Fibroblast of lung (primary cell): ENCODE data around the gene MRPS12. TPM values are rescaled to one million over a fixed set of nuclear protein-coding genes. Genes with fewer than 3 reads are reported as not detected.
A peak's percentile ranks its signal among the peaks of the same experiment; 100 is the strongest.

ENCODE experiments used
- DNase-seq, 2 donors: peaks; one replicate each; pipeline versions ENCODE4 v3.0.0 to v3.0.0-alpha.2; 2010; ENCODE audit warnings: low read depth in 2 of 2
- H2AFZ ChIP-seq: 2 replicates; pipeline ENCODE4 v1.5.1; 2012; ENCODE audit warnings: low read length, control low read depth, inconsistent platforms
- H3K27ac ChIP-seq: 2 replicates; pipeline ENCODE4 v1.5.1; 2011; ENCODE audit warnings: low read length, control low read depth; ENCODE audit not compliant: insufficient read depth
- H3K27me3 ChIP-seq: 2 replicates; pipeline ENCODE4 v1.5.1; 2011; ENCODE audit warnings: mild to moderate bottlenecking, low read length; ENCODE audit not compliant: control insufficient read depth, insufficient read depth
- H3K36me3 ChIP-seq: 2 replicates; pipeline ENCODE4 v1.5.1; 2011; ENCODE audit warnings: low read length; ENCODE audit not compliant: control insufficient read depth, insufficient read depth
- H3K4me1 ChIP-seq: 2 replicates; pipeline ENCODE4 v1.5.1; 2011; ENCODE audit warnings: low read length; ENCODE audit not compliant: control insufficient read depth, insufficient read depth; ENCODE audit errors: extremely low read depth
- H3K4me2 ChIP-seq: 2 replicates; pipeline ENCODE4 v1.5.1; 2011; ENCODE audit warnings: low read length, control low read depth; ENCODE audit not compliant: insufficient read depth; ENCODE audit errors: extremely low read depth
- H3K4me3 ChIP-seq, 4 experiments: fragments of 200-600 bp in 1 of 4; sonication (generic) in 1 of 4; replicated peaks in 1 of 4; 2 replicates each; pipeline ENCODE4 v1.5.1; 2011 to 2016; ENCODE audit warnings: low read length in 4 of 4, low read depth in 3 of 4, mild to moderate bottlenecking in 3 of 4, control low read depth in 2 of 4, inconsistent platforms in 1 of 4, mixed read lengths in 1 of 4; ENCODE audit not compliant: insufficient read depth in 1 of 4; ENCODE audit errors: control extremely low read depth in 1 of 4
- H3K79me2 ChIP-seq: 2 replicates; pipeline ENCODE4 v1.5.1; 2012; ENCODE audit warnings: mild to moderate bottlenecking, low read length, inconsistent platforms; ENCODE audit not compliant: control insufficient read depth, insufficient read depth
- H3K9ac ChIP-seq: 2 replicates; pipeline ENCODE4 v1.5.1; 2011; ENCODE audit warnings: mild to moderate bottlenecking, low read length, control low read depth; ENCODE audit not compliant: insufficient read depth
- H3K9me3 ChIP-seq: 2 replicates; pipeline ENCODE4 v1.5.1; 2012; ENCODE audit warnings: low read depth, low read length; ENCODE audit not compliant: control insufficient read depth, insufficient read depth
- H4K20me1 ChIP-seq: 2 replicates; pipeline ENCODE4 v1.5.1; 2011; ENCODE audit warnings: low read length; ENCODE audit not compliant: control insufficient read depth, insufficient read depth; ENCODE audit errors: extremely low read depth
- EZH2 ChIP-seq: IDR thresholded peaks from 2 replicates; pipeline ENCODE4 v1.5.1; 2012; ENCODE audit warnings: low read length, control low read depth, mild to moderate bottlenecking; ENCODE audit errors: missing control alignments
- polyA plus RNA-seq, 2 donors: library from polyadenylated mRNA; depleted of rRNA in 1 of 2; stranded (reverse) in 1 of 2; unstranded in 1 of 2; fragments of >200 nt; gene quantifications; 2 replicates each; pipeline ENCODE4 v1.2.1, GENCODE V29; 2011 to 2012; ENCODE audit warnings: missing spikeins in 1 of 2
- total RNA-seq: library from RNA; depleted of rRNA; stranded (reverse); fragments of >200 nt; gene quantifications from 2 replicates; pipeline ENCODE4 v1.2.1, GENCODE V29; 2014
- TF ChIP-seq, protein P1 (sequence below), 2 donors: IDR thresholded peaks in 1 of 2; conservative IDR thresholded peaks in 1 of 2; 1 replicate in 1 of 2; 2 replicates in 1 of 2; pipeline ENCODE4 v1.5.1; 2011 to 2012; ENCODE audit warnings: low read length in 2 of 2, control low read depth in 1 of 2, inconsistent platforms in 1 of 2, low read depth in 1 of 2, mild to moderate bottlenecking in 1 of 2

The MRPS12 gene
- total and polyA plus RNA-seq, 2 donors (not counting 1 experiment from before 2014, with no cell fraction given) = 14.7 to 21.8 TPM

DNA sequence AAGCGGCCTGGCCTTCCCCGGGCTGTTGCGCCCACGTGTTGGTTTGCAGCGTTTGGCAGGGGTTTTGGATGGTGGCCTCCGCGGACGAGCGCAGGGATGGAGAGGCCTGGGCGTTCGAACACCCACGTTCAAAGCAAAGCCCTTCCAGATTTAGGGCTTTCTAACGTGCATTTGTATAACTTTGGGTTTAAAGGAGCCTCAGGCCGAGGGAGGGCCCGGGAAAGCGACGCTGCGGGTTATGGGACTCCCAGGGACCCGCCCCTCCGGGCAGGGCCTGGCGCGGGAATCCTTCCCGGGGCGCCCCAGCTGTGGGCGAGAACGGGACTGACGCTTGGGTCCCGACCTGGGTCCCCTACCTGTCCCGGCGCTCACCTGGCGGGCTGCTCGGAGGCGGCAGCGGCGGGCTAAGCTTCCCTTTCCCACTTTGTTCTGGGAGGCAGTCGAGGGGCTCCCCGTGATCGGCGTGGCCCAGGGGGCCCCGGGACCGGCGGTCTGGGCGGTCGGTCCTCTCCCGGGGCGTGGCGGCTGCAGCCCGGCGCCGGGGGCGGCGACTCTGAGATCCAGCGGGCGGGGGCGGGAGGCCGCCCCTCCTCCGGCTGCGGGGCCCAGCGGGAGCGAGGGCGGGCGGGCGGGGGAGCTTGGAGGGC is 44.6 kb downstream of the MRPS12 start, which contains the start of gene FBXO17:
TSS of gene FBXO17 (minus strand) at position 529 of the 647 bp plus-strand sequence. CDS start 25,423 bp downstream, outside the sequence.
- Histone ChIP-seq H3K79me2 (no peaks in the 10 kb centered on the region), H3K27me3 (no peaks in the 10 kb centered on the region), H3K4me2 (peak within 1 kb of the TSS; percentile 94), H3K9me3 (no peaks in the 10 kb centered on the region), H3K4me1 (peaks cover 6% of the 10 kb centered on the region), H4K20me1 (no peaks in the 10 kb centered on the region), H3K36me3 (no peaks in the 10 kb centered on the region), H2AFZ (peak within 1 kb of the TSS; percentile 83), H3K27ac (peak within 1 kb of the TSS; percentile 75), H3K9ac (peak within 1 kb of the TSS; percentile 69), H3K4me3 (peak within 1 kb of the TSS; percentile 61 to 73 (median 66))
- TF ChIP-seq, protein P1, sequence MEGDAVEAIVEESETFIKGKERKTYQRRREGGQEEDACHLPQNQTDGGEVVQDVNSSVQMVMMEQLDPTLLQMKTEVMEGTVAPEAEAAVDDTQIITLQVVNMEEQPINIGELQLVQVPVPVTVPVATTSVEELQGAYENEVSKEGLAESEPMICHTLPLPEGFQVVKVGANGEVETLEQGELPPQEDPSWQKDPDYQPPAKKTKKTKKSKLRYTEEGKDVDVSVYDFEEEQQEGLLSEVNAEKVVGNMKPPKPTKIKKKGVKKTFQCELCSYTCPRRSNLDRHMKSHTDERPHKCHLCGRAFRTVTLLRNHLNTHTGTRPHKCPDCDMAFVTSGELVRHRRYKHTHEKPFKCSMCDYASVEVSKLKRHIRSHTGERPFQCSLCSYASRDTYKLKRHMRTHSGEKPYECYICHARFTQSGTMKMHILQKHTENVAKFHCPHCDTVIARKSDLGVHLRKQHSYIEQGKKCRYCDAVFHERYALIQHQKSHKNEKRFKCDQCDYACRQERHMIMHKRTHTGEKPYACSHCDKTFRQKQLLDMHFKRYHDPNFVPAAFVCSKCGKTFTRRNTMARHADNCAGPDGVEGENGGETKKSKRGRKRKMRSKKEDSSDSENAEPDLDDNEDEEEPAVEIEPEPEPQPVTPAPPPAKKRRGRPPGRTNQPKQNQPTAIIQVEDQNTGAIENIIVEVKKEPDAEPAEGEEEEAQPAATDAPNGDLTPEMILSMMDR (conservative IDR thresholded peaks at IDR 0.05 in 1 of 2, IDR thresholded peaks at IDR 0.05 in 1 of 2; ENCODE audit: low read depth in 1 of 2, low read length in 2 of 2) = no peak
- TF ChIP-seq EZH2 = no peak
- DNase-seq = peak; percentile 66 to 72

- no peaks in the 10 kb centered on the region for H3K27me3 ChIP-seq
- H3K4me2 ChIP-seq = peak overlapping the region; percentile 72
- H3K36me3 ChIP-seq = no peaks in the 10 kb centered on the region
- peak overlapping the region; percentile 83 for H2AFZ ChIP-seq
- no peak for TF ChIP-seq EZH2
- TF ChIP-seq, protein P1 (conservative IDR thresholded peaks at IDR 0.05 in 1 of 2, IDR thresholded peaks at IDR 0.05 in 1 of 2; ENCODE audit: low read depth in 1 of 2, low read length in 2 of 2) = no peak
- H3K4me3 ChIP-seq = peak overlapping the region; percentile 45 to 67 (median 56)
- H3K4me1 ChIP-seq = peaks cover 6% of the 10 kb centered on the region
- peak overlapping the region; percentile 44 for H3K27ac ChIP-seq
- no peaks in the 10 kb centered on the region for H3K9me3 ChIP-seq
- H3K9ac ChIP-seq = peak overlapping the region; percentile 51
- DNase-seq = peak; percentile 47 to 49
- no peaks in the 10 kb centered on the region for H4K20me1 ChIP-seq
- H3K79me2 ChIP-seq = no peaks in the 10 kb centered on the region
Observed at GRCh38 chr19:38975861-38976271, 45.1 kb downstream of the MRPS12 start.

DNA sequence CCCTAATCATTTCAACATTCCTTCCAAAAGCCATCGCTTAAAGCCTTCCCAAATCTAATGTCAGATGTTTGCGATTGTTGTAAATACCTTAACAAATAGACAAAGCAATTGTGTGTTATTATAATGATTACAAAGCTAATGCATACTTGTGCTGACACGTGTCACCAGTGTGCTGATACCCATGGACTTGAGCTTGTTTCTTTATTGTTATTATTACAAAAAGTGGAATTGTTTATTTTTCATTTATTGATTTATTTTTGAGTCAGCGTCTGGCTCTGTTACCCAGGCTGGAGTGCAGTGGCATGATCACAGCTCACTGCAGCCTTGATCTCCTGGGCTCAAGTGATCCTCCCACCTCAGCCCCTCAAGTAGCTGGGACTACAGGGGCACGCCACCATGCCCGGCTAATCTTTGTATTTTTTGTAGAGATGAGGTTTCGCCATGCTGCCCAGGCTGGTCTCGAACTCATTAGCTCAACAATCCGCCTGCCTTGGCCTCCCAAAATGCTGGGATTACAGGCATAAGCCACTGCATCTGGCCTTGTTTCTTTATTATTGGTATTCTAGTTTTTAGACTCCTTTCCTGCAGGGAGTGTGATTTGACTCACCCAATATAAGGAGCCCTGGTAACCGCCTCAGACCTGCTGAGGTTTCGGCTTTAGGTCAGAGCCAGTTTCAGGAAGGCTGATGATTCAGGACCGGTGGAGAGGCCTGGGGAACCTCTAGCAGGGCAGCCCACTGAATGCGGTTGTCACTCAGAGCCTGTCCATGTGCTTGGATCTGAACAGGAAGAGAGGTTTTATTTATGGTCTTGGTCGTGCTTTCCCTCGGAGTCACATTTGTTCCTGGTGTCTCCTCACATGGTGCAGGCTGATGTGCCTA is 46.9 kb downstream of the MRPS12 start:
- H3K9ac ChIP-seq = no peak overlapping the region
- H3K4me2 ChIP-seq = no peak overlapping the region
- H3K27ac ChIP-seq = no peak overlapping the region
- H3K79me2 ChIP-seq = no peaks in the 10 kb centered on the region
- no peak overlapping the region for H2AFZ ChIP-seq
- no peaks in the 10 kb centered on the region for H4K20me1 ChIP-seq
- no peaks in the 10 kb centered on the region for H3K27me3 ChIP-seq
- DNase-seq = peak in 1 of 2 donors; percentile 57
- peaks cover 6% of the 10 kb centered on the region for H3K4me1 ChIP-seq
- no peaks in the 10 kb centered on the region for H3K36me3 ChIP-seq
- TF ChIP-seq EZH2 = no peak
- TF ChIP-seq, protein P1 (conservative IDR thresholded peaks at IDR 0.05 in 1 of 2, IDR thresholded peaks at IDR 0.05 in 1 of 2; ENCODE audit: low read depth in 1 of 2, low read length in 2 of 2) = no peak
- no peak overlapping the region for H3K4me3 ChIP-seq
- H3K9me3 ChIP-seq = no peaks in the 10 kb centered on the region
